ENCODE results near the gene OAF. TPM values are rescaled to one million over a fixed set of nuclear protein-coding genes. Genes with fewer than 3 reads are reported as not detected.
A peak's percentile ranks its signal among the peaks of the same experiment; 100 is the strongest.

Gene OAF
- total and polyA plus RNA-seq, 2 donors: 25.5 to 50.2 TPM

- no peak overlapping the region for H3K27ac ChIP-seq (ENCODE audit: low read depth)
- 59% methylated on average over 3 of the region's 3 CpGs for WGBS
- no peaks in the 10 kb centered on the region for H3K36me3 ChIP-seq (ENCODE audit: insufficient read depth)
- peaks cover 2% of the 10 kb centered on the region for H3K4me1 ChIP-seq (ENCODE audit: insufficient read depth)
- no peak for DNase-seq (ENCODE audit: extremely low spot score)
- H3K4me3 ChIP-seq (ENCODE audit: low read depth, low read length): no peak overlapping the region
These were observed 9.2 kb upstream of the OAF start for GRCh38 chr11:120201653-120202052.

- H3K36me3 ChIP-seq (ENCODE audit: insufficient read depth): no peaks in the 10 kb centered on the region
- H3K27ac ChIP-seq (ENCODE audit: low read depth): no peak overlapping the region
- no peak overlapping the region for H3K4me3 ChIP-seq (ENCODE audit: low read depth, low read length)
- DNase-seq (ENCODE audit: extremely low spot score): no peak
- WGBS: 55% methylated on average over 4 of the region's 4 CpGs
- H3K4me1 ChIP-seq (ENCODE audit: insufficient read depth): peaks cover 2% of the 10 kb centered on the region
These were observed 7.2 kb upstream of the OAF start for GRCh38 chr11:120203626-120204025.

DNA sequence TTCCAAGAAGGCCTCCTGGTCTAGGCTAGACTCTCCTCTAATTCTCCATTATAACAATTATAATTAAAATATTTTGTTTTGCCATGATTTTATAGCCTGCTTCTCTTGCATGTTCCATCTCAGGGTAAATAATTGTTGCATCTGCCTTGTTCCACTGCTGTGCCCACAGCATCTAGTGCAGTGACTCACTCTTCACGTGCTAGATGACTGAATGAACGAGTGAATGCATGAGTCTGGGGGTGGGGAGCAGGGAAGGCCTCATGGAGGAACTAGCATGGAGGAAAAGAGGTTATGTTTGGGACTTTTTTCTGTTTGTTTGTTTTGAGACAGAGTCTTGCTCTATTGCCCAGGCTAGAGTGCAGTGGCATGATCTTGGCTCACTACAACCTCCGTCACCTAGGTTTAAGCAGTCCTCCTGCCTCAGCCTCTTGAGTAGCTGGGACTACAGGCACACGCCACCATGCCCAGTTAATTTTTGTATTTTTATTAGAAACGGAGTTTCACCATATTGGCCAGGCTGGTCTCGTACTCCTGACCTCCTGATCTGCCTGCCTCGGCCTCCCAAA is 5.2 kb upstream of the OAF start:
- DNase-seq (ENCODE audit: extremely low spot score): no peak
- peaks cover 2% of the 10 kb centered on the region for H3K4me1 ChIP-seq (ENCODE audit: insufficient read depth)
- no peak overlapping the region for H3K27ac ChIP-seq (ENCODE audit: low read depth)
- 86% methylated on average over 7 of the region's 7 CpGs for WGBS
- no peak overlapping the region for H3K4me3 ChIP-seq (ENCODE audit: low read depth, low read length)
- H3K36me3 ChIP-seq (ENCODE audit: insufficient read depth): no peaks in the 10 kb centered on the region

DNA sequence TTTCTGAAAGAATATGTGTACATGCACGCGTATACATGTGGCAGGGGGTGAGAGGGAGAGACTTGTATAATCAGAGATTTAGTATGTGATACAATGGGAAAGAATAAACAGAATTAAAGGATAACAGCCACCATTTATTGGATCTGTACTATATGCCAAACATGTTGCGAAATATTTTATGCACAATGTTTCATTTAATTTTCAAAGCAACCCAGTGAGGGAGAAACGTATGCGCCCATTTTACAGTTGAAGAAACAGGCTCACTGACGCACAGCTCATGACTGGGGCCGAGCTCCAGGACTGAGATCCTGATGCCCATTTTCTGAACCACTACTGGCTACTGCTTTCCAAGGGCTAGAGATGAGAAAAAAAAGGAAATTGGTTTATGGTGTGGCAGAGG is 3.3 kb upstream of the OAF start:
- peaks cover 2% of the 10 kb centered on the region for H3K4me1 ChIP-seq (ENCODE audit: insufficient read depth)
- WGBS: 74% methylated on average over 7 of the region's 7 CpGs
- DNase-seq (ENCODE audit: extremely low spot score): no peak
- H3K36me3 ChIP-seq (ENCODE audit: insufficient read depth): no peaks in the 10 kb centered on the region
- no peak overlapping the region for H3K4me3 ChIP-seq (ENCODE audit: low read depth, low read length)
- H3K27ac ChIP-seq (ENCODE audit: low read depth): no peak overlapping the region

DNA sequence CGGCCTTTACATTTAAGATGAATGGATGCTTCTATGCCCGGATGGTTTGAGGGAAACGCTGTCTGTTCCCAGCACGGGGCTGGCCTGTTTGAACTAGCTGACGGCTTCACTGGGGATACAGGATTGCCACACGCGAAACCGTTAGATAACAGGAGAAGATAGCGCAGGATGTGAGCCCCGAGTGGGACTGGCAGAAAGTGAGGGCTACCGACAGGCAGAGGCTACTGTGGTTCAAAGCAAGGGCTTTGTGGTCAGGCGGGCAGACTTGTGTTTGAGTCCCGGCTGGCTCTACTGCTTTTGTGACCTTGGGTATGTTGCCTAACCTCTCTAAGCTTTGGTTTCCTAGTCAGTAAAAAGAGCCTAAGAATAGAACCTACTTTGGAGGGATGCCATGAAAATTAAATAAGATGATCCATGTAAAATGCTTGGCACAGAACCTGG is 2.8 kb upstream of the OAF start:
- Histone ChIP-seq H3K36me3 (ENCODE audit: insufficient read depth) (no peaks in the 10 kb centered on the region), H3K4me3 (ENCODE audit: low read depth, low read length) (no peak overlapping the region), H3K27ac (ENCODE audit: low read depth) (peak overlapping the region; percentile 13), H3K4me1 (ENCODE audit: insufficient read depth) (peaks cover 2% of the 10 kb centered on the region)
- DNase-seq (ENCODE audit: extremely low spot score): no peak
- WGBS: 42% methylated on average over 13 of the region's 13 CpGs

- Histone ChIP-seq H3K4me3 (ENCODE audit: low read depth, low read length) (no peak overlapping the region), H3K27ac (ENCODE audit: low read depth) (peak overlapping the region; percentile 32), H3K36me3 (ENCODE audit: insufficient read depth) (no peaks in the 10 kb centered on the region), H3K4me1 (ENCODE audit: insufficient read depth) (no peaks in the 10 kb centered on the region)
- WGBS: 46% methylated on average over 6 of the region's 6 CpGs
- DNase-seq (ENCODE audit: extremely low spot score): no peak
These were observed 2.1 kb upstream of the OAF start for GRCh38 chr11:120208777-120209176.

DNA sequence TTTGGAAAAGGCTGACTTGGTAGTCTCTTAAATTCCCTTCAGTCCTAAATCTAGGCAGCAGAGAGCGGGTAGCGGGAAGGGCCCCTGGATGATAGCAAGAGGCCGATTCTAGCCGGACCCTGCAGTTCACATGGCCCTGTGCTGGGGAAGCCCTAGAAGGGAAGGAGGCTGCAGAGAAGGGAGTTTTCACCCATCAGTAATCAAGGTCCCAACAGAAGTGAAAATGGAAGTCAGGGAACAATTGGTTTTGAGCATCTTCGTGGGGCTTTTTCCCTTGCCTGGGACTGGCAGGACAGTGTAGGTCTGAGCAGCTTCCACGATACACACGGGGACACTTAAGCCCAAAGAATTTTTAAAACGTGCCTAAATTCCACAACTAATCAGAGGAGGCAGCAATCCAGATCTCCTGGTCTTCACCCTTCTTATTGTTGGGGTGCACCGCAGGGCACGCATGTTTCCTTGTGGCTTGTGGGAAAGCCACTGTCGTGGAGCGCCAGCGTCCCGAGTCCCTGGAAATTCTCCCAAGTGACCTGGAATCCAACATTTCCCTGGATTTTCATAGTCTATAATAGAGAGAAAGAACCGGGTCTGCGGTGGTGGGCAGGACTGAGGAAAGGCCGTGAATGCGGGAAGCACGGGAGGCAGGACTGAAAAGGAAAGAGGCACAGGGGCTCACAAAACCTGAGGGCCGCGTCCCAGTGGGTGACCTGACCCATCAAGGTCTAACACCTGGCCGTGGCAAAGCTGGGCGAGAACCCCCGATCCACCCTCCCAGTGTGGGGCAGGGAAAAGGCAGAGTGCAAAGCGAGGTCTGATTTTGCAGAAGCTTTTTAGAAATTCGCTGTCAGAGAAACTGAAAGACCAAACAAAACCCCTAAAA is 846 bp upstream of the OAF start:
- Histone ChIP-seq H3K27ac (ENCODE audit: low read depth) (peak overlapping the region; percentile 76), H3K4me3 (ENCODE audit: low read depth, low read length) (peak overlapping the region; percentile 88), H3K36me3 (ENCODE audit: insufficient read depth) (no peaks in the 10 kb centered on the region), H3K4me1 (ENCODE audit: insufficient read depth) (no peaks in the 10 kb centered on the region)
- no peak for DNase-seq (ENCODE audit: extremely low spot score)
- 12% methylated on average over 26 of the region's 26 CpGs for WGBS

DNA sequence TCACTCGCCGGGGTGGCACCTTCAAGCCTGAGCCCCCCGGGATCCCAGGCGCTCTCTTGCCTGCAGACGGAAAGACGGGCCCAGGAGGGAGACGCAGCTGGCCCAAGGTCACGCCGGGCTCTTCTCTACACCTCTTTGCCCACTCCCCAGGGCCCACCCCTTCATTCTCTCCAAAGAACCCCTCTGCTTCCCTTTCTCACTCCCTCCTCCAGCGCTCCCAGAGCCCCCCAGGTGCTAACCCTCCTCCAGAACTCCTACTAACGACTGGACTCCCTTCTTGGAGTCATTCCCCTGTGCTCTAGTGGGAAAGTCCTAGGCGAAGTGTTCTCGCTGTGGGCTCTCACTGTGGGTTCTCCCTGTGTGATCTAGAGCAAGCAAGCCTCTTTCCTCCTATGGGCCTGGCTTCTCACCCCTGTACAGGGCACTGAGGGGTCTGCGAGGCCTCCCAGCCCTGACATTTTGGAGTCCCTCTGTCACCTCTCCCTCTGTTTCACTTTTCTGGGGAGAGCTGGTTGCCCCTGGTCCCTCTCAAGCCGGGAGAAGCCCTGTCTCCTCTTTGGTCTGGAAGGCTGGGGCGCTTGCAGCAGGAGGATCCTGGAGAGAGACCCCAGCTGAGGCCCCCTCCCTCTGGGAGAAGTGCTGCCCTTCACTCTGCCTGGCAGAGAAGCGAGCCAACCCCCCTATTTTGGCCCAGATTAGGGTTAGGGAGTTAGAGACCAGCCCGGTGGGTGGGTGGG is 858 bp downstream of the OAF start:
- DNase-seq (ENCODE audit: extremely low spot score): no peak
- H3K4me1 ChIP-seq (ENCODE audit: insufficient read depth): no peaks in the 10 kb centered on the region
- H3K27ac ChIP-seq (ENCODE audit: low read depth): peak overlapping the region; percentile 57
- H3K36me3 ChIP-seq (ENCODE audit: insufficient read depth): no peaks in the 10 kb centered on the region
- WGBS: 19% methylated on average over 18 of the region's 18 CpGs
- peak overlapping the region; percentile 88 for H3K4me3 ChIP-seq (ENCODE audit: low read depth, low read length)

GRCh38 chr11:120212259-120212878 is 1.5 kb downstream of the OAF start:
- no peaks in the 10 kb centered on the region for H3K4me1 ChIP-seq (ENCODE audit: insufficient read depth)
- no peak for DNase-seq (ENCODE audit: extremely low spot score)
- peak overlapping the region; percentile 59 for H3K27ac ChIP-seq (ENCODE audit: low read depth)
- 47% methylated on average over 13 of the region's 13 CpGs for WGBS
- H3K4me3 ChIP-seq (ENCODE audit: low read depth, low read length): peak overlapping the region; percentile 88
- H3K36me3 ChIP-seq (ENCODE audit: insufficient read depth): no peaks in the 10 kb centered on the region

GRCh38 chr11:120212926-120213325 is 2.1 kb downstream of the OAF start:
- no peaks in the 10 kb centered on the region for H3K36me3 ChIP-seq (ENCODE audit: insufficient read depth)
- no peak for DNase-seq (ENCODE audit: extremely low spot score)
- H3K4me1 ChIP-seq (ENCODE audit: insufficient read depth): no peaks in the 10 kb centered on the region
- H3K27ac ChIP-seq (ENCODE audit: low read depth): peak overlapping the region; percentile 59
- 62% methylated on average over 2 of the region's 2 CpGs for WGBS
- no peak overlapping the region for H3K4me3 ChIP-seq (ENCODE audit: low read depth, low read length)

- no peak overlapping the region for H3K4me3 ChIP-seq (ENCODE audit: low read depth, low read length)
- 87% methylated on average over 7 of the region's 7 CpGs for WGBS
- no peaks in the 10 kb centered on the region for H3K36me3 ChIP-seq (ENCODE audit: insufficient read depth)
- no peak overlapping the region for H3K27ac ChIP-seq (ENCODE audit: low read depth)
- H3K4me1 ChIP-seq (ENCODE audit: insufficient read depth): no peaks in the 10 kb centered on the region
- DNase-seq (ENCODE audit: extremely low spot score): no peak
These were observed 3.7 kb downstream of the OAF start for GRCh38 chr11:120214581-120214980.

DNA sequence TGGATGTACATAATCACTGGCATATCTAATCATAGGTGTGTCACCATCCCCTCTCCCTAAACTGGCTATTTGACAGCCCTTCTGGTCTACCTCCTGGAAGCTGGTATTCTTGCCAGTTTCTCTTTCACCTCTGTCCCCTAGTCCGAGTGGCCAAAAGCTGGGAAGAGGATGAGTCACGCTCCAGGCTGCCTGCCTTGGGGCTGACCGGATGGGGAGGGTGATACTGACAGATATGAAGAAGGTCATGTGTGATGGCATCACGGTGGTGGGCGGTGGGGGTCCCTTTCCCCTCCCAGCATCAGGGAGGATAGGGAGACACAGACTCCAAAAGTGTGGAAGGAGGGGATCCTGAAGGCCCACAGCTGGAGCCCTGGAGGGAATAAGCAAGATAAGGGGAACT is 4.8 kb downstream of the OAF start:
- Histone ChIP-seq H3K4me1 (ENCODE audit: insufficient read depth) (peaks cover 2% of the 10 kb centered on the region), H3K36me3 (ENCODE audit: insufficient read depth) (no peaks in the 10 kb centered on the region), H3K27ac (ENCODE audit: low read depth) (peak overlapping the region; percentile 40), H3K4me3 (ENCODE audit: low read depth, low read length) (no peak overlapping the region)
- 50% methylated on average over 5 of the region's 5 CpGs for WGBS
- no peak for DNase-seq (ENCODE audit: extremely low spot score)

- H3K27ac ChIP-seq (ENCODE audit: low read depth): peak overlapping the region; percentile 19
- DNase-seq (ENCODE audit: extremely low spot score): no peak
- WGBS: 78% methylated on average over 8 of the region's 8 CpGs
- no peak overlapping the region for H3K4me3 ChIP-seq (ENCODE audit: low read depth, low read length)
- H3K4me1 ChIP-seq (ENCODE audit: insufficient read depth): peaks cover 3% of the 10 kb centered on the region
- no peaks in the 10 kb centered on the region for H3K36me3 ChIP-seq (ENCODE audit: insufficient read depth)
These were observed 5.7 kb downstream of the OAF start for GRCh38 chr11:120216426-120217102.
